K562 (cell line): ENCODE data around the gene PRKAR1A. TPM values are rescaled to one million over a fixed set of nuclear protein-coding genes. Genes with fewer than 3 reads are reported as not detected.

Experiments
- ARID3B ChIP-seq: fragments of 250-450 bp; sonication (Bioruptor Pico); IDR thresholded peaks from 2 replicates; pipeline ENCODE4 v1.4.0; 2020; ENCODE audit warnings: borderline replicate concordance
- ARNT ChIP-seq, 2 experiments: fragments of 450-650 bp; IDR thresholded peaks; 2 replicates each; pipeline ENCODE4 v1.6.1; 2016; ENCODE audit warnings: mild to moderate bottlenecking in 1 of 2
- CREB1 ChIP-seq, 2 experiments: sonication (generic) in 1 of 2; formaldehyde crosslinking in 1 of 2; IDR thresholded peaks; 2 replicates each; pipeline versions ENCODE4 v1.6.1 to v1.8.0; 2012 to 2022; ENCODE audit warnings: inconsistent platforms in 1 of 2, mild to moderate bottlenecking in 1 of 2, missing genetic modification reagents in 1 of 2, moderate library complexity in 1 of 2
- CSDE1 ChIP-seq, 2 experiments: fragments of 450-650 bp; IDR thresholded peaks; 2 replicates each; pipeline ENCODE4 v1.6.1; 2016; ENCODE audit warnings: mild to moderate bottlenecking in 1 of 2
- CTCFL ChIP-seq: IDR thresholded peaks from 2 replicates; pipeline ENCODE4 v1.6.1; 2011; ENCODE audit warnings: borderline replicate concordance, low read depth, mild to moderate bottlenecking, moderate library complexity, low read length; ENCODE audit not compliant: insufficient read depth, poor library complexity, severe bottlenecking
- E2F1 ChIP-seq: sonication (generic); formaldehyde crosslinking; IDR thresholded peaks from 2 replicates; pipeline ENCODE4 v1.8.1; 2023; ENCODE audit warnings: mild to moderate bottlenecking, missing genetic modification reagents, moderate library complexity
- ELF1 ChIP-seq: fragments of 200-800 bp; sonication (Bioruptor generic); IDR thresholded peaks from 2 replicates; pipeline ENCODE4 v1.6.1; 2016; ENCODE audit warnings: missing genetic modification characterization, missing compliant biosample characterization
- FOXK1 ChIP-seq: sonication (generic); formaldehyde crosslinking; IDR thresholded peaks from 2 replicates; pipeline ENCODE4 v1.8.0; 2022; ENCODE audit warnings: missing genetic modification reagents, mild to moderate bottlenecking, borderline replicate concordance
- HCFC1 ChIP-seq: IDR thresholded peaks from 2 replicates; pipeline ENCODE4 v1.6.1; 2012; ENCODE audit warnings: low read depth, low read length, improper control_type of control experiment
- HDAC8 ChIP-seq: fragments of 450-650 bp; IDR thresholded peaks from 2 replicates; pipeline ENCODE4 v1.6.1; 2016; ENCODE audit warnings: mild to moderate bottlenecking, missing genetic modification characterization, moderate library complexity, missing compliant biosample characterization
- MIER1 ChIP-seq: fragments of 450-650 bp; IDR thresholded peaks from 2 replicates; pipeline ENCODE4 v1.6.1; 2016; ENCODE audit warnings: antibody characterized with exemption, mild to moderate bottlenecking, low read depth
- MYBL2 ChIP-seq, 2 experiments: fragments of 450-650 bp in 1 of 2; sonication (generic) in 1 of 2; formaldehyde crosslinking in 1 of 2; IDR thresholded peaks; 2 replicates each; pipeline versions ENCODE4 v1.6.1 to v1.8.1; 2017 to 2022; ENCODE audit warnings: borderline replicate concordance in 1 of 2, inconsistent platforms in 1 of 2, low read depth in 1 of 2, mild to moderate bottlenecking in 1 of 2, missing genetic modification reagents in 1 of 2, moderate library complexity in 1 of 2
- RFX1 ChIP-seq: fragments of 450-650 bp; IDR thresholded peaks from 2 replicates; pipeline ENCODE4 v1.6.1; 2016; ENCODE audit warnings: mild to moderate bottlenecking, moderate library complexity
- TAL1 ChIP-seq: fragments of 450-650 bp; IDR thresholded peaks from 2 replicates; pipeline ENCODE4 v1.6.1; 2016; ENCODE audit warnings: mild to moderate bottlenecking
- THRB ChIP-seq: fragments of 450-650 bp; formaldehyde crosslinking; conservative IDR thresholded peaks from 2 replicates; pipeline ENCODE4 v1.4.0; 2022; ENCODE audit warnings: mild to moderate bottlenecking, missing genetic modification characterization
- ZFX ChIP-seq: sonication (generic); formaldehyde crosslinking; IDR thresholded peaks from 2 replicates; pipeline ENCODE4 v1.8.0; 2022; ENCODE audit warnings: mild to moderate bottlenecking, missing genetic modification reagents, moderate library complexity
- ZMIZ1 ChIP-seq, 2 experiments: fragments of 150-350 bp in 1 of 2; IDR thresholded peaks; 2 replicates each; pipeline ENCODE4 v1.6.1; 2012 to 2016; ENCODE audit warnings: low read depth in 2 of 2, low read length in 2 of 2, mild to moderate bottlenecking in 1 of 2, moderate library complexity in 1 of 2
- polyA plus RNA-seq, 8 experiments: library from polyadenylated mRNA; depleted of rRNA in 4 of 8; stranded (reverse) in 5 of 8; unstranded in 3 of 8; fragments of >200 nt; fragmentation: Nextera tagmentation in 2 of 8; fragmentation: Illumina TruSeq in 1 of 8; extraction: Ambion mirVana in 2 of 8; extraction: Trizol in 1 of 8; gene quantifications; 2 replicates each; pipeline versions ENCODE4 v1.2.1 to v1.2.3, GENCODE V29; 2011 to 2014; ENCODE audit warnings: inconsistent platforms in 1 of 8, missing spikeins in 1 of 8
- total RNA-seq, 7 experiments: library from RNA; depleted of rRNA in 6 of 7; stranded (reverse); fragments of >200 nt in 6 of 7; fragmentation: Illumina TruSeq in 2 of 7; extraction: Trizol in 2 of 7; gene quantifications; 2 replicates each; pipeline versions ENCODE4 v1.2.1 to v1.2.3, GENCODE V29; 2011 to 2021; ENCODE audit warnings: low replicate concordance in 1 of 7

PRKAR1A gene
- total and polyA plus RNA-seq, 9 of the 15 experiments (the other 6 are each of a cell fraction or from before 2014, with no cell fraction given), result 15.0 to 95.6 (median 67.5) TPM

DNA sequence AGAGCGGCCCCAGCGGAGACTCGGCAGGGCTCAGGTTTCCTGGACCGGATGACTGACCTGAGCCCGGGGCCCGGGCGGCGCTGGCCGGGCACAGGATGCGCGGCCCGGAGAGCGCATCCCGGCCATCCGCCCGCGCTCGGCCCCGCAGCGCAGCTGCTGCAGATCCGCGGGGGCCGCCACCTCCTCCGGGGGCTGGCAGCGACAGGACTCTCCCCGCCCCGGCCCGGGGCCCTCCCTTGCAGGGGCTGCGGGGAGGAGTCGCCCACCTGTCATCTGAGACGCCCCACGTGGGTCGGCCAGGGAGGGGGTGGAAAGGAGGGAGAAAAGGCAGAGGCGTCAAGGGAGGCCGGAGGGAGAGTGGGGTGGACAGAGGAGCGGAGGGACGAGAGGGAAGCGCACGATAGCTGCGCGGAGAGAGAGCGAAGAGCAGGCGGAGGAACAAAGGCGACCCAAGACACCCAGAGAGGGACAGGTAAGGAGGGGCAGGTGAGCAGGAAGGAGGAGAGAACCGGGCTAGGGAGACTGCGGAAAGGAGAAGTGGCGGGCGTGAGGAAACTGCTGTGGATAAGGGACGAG, 471 bp upstream of the PRKAR1A start (continued):
- TF ChIP-seq ZMIZ1 (IDR thresholded peaks at IDR 0.05; ENCODE audit: low read depth in 2 of 2, low read length in 2 of 2), result no peak
- 0 out of 2 replicates have a peak, but pooled peaks have one; percentile 54 for TF ChIP-seq THRB (CRISPR knock-in tag)
- no peak for TF ChIP-seq E2F1 (CRISPR knock-in tag)
- TF ChIP-seq FOXK1 (CRISPR knock-in tag), result no peak
- no peak for TF ChIP-seq CSDE1 (IDR thresholded peaks at IDR 0.05)
- TF ChIP-seq ARNT (IDR thresholded peaks at IDR 0.05), result peak; percentile 61 to 72; a peak in 3 of 4 replicates
- TF ChIP-seq RFX1, result no peak
- TF ChIP-seq MIER1, result no peak
- 0 out of 2 replicates have a peak, but pooled peaks have one; percentile 6 for TF ChIP-seq TAL1
- TF ChIP-seq CREB1 (IDR thresholded peaks at IDR 0.05), result no peak
- TF ChIP-seq CREB1 (CRISPR knock-in tag; IDR thresholded peaks at IDR 0.05), result no peak
- no peak for TF ChIP-seq HCFC1
- peak; percentile 41; the same call in 1 of the 2 replicates for TF ChIP-seq ZFX (CRISPR knock-in tag)
- no peak for TF ChIP-seq ELF1 (tag)
- no peak for TF ChIP-seq MYBL2 (IDR thresholded peaks at IDR 0.05; ENCODE audit: low read depth)
- TF ChIP-seq MYBL2 (CRISPR knock-in tag; IDR thresholded peaks at IDR 0.05; ENCODE audit: borderline replicate concordance), result no peak
- TF ChIP-seq ARID3B (CRISPR knock-in tag), result no peak
- TF ChIP-seq HDAC8, result no peak
- TF ChIP-seq CTCFL, result no peak
